ENCODE measurements around the gene NDUFA8.

Gene NDUFA8

GRCh38 chr9:122184551-122184950 lies 25.0 kb upstream of the NDUFA8 start:
- DNase-seq (ENCODE audit: low spot score), result no peak

DNA sequence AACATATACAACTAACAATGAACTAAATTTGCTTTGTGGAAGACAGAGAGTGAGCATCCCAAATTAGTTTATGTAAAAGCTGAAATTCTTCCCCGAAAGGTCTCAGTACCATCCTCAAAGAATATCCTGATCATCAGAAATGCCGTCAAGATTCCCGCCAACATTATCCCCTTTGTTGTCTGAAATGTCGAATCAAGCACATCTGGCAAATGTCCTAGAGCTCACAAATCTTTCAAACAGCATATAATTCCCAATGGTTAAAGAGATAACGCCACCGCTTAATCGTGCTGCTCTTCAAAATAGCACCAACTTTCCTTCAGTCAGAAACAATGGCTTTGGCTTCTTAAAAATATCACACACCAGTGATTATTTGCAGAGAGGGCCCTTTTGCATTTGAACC lies 23.9 kb upstream of the NDUFA8 start:
- DNase-seq (ENCODE audit: low spot score), result no peak

DNA sequence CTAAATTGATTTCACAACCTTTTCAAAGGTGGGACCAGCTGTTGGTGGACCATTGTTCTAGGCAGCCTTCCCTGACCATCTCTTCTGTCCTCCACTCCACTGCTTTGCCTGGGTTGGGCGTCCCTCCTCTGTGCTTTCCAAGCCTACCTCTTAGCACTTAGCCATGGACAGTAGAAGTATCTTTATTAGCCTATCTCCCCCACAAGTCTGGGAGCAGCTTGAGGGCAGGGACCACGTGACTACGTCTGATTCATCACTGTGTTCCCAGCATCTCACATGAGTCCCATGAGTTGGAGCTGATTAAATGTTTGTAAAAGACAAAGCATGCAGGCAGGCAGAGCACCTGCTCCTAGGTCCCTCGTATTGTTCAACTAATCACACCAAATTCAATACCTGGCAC lies 21.1 kb upstream of the NDUFA8 start:
- DNase-seq (ENCODE audit: low spot score), result peak; percentile 57

DNA sequence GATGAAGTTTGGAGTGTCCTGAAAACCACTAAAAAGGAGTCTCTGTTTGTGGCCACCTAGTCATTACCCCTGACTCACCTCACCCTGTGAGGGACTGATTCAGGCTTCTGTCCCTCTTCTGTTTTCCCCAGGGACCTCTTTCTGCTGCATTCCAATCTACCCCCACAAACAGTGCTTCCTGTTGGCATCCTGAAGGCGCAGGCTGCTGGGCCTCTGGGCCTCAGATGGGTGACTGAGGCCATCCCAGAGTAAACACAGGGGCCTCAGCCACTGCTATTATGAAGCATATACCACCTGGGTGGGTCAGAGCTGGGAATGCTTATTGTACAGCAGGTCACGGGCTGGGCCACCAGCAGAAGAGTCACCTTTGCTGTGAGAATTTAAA lies 20.1 kb upstream of the NDUFA8 start:
- peak; percentile 78 for DNase-seq (ENCODE audit: low spot score)

DNA sequence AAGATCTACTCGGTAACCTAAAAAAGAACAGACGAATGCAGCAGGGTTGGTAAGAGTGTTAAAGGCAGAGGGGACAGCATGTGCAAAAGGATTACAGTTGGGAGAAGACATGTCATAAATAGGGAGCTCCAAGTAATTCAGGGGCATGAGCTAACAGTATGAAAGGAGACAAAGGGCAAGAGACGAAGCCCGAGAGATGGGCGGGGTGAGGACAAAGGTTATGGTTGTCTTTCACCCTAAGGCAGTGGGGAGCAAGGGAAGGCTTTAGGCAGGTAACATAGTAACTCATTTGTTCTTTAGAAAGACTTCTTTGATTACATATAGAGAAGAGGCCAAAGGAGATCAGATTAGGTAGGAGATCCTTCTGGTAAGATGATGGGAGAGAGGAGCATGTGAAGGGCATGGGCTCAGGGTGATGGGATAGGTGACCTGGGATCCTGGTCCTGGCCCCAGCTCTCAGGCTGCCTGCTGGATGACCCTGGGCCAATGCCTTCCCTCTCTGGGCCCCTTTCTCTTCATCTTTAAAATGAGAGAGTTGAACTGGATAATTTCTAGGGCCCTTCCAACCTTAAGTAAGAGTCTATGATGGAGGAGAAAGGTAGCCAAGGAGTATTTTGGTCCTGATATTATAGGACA lies 19.6 kb upstream of the NDUFA8 start:
- no peak for DNase-seq (ENCODE audit: low spot score)

GRCh38 chr9:122176916-122177315 lies 17.3 kb upstream of the NDUFA8 start:
- DNase-seq (ENCODE audit: low spot score), result no peak

DNA sequence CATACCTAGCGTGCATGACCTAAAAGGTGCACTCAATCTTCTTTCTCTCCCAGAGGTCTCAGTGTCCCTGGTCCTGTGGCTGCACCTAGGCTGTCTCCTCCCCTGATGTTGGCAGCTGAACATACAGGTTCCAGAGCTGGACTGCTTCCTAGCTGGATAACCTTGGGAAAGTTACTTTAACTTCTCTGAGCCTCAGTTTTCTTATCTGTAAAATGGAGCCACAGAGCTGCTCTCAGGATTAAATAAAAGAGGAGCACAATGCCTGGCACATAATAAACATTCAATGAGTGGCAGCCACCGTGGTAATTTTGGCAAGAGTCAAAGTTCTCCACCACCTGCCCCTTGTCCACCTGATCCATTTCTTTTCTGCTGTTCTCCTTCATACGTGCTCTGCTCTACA lies 14.1 kb upstream of the NDUFA8 start:
- no peak for DNase-seq (ENCODE audit: low spot score)

DNA sequence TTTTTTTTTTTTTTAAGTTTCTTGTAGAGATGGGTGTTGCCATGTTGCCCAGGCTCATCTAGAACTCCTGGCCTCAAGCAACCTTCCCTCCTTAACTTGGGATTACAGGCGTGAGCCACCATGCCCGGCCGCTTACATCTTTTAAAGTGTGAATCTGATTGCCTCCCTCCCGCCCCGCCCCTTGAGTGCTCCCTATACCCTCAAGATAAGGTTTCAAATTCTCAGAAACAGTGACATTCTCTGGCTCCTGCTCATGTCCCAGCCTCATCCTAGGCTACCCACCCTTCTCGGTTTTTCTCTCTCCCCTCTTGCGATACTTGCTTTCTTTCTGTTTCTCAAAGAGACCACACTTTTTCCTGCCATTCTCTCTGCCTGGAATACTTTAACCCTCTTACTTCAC lies 12.6 kb upstream of the NDUFA8 start:
- DNase-seq (ENCODE audit: low spot score), result no peak

DNA sequence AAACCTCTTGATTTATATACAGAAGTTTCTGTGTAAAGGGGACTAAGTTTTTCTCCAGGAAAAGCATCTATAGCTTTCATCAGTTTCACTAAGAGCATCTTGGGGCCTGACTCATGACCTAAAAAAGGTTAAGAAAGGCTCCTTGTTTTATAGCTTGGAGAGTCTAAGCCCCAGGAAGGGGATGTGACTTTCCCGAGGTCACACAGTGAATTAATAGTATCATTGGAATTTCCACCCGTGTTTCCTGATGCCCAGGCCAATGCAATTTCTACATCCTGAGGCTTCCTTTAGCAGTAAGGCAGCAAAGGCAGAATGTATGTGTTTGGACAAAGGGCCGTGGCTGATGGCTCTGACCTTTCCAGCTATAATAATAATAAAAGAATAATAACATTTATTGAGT lies 8.8 kb upstream of the NDUFA8 start:
- peak; percentile 50 for DNase-seq (ENCODE audit: low spot score)

DNA sequence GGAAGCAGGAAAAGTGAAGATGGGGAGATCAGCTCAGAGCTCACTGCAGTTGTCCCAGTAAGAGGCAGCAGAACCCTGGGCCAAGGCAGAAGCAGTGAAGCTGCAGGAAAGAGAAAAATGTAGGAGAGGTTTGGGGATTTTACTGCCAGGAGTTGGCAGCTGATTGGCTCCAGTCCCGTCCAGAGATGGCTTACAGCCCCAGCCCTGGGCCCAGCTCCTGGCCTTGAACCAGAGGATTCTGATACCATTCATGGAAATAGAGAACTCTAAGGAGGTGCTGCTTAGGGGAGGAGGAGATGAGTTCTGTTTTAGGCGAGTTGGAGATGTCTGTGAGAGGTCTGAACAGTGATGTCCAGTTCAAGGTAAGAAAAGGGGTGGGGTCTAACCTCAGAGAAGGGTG lies 4.7 kb upstream of the NDUFA8 start:
- no peak for DNase-seq (ENCODE audit: low spot score)

DNA sequence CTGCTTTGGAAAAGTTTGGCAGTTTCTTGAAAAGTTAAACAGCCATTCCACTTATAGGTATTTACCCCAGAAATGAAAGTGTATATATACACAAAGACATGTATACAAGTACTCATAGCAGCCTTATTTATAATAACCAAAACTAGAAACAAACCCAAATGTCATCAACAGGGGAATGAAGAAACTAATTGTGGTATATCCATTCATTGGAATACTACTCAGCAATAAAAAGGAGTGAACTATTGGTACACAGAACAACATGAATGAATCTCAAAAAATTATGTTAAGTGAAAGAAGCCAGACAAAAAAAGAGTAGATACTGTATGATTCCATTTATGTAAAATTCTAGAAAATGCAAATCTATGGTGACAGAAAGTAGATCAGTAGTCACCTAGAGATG lies 2.8 kb upstream of the NDUFA8 start:
- no peak for DNase-seq (ENCODE audit: low spot score)

GRCh38 chr9:122159925-122160246 lies 307 bp upstream of the NDUFA8 start:
- no peak for DNase-seq (ENCODE audit: low spot score)

GRCh38 chr9:122158202-122158601 lies 1.4 kb downstream of the NDUFA8 start:
- peak; percentile 59 for DNase-seq (ENCODE audit: low spot score)

- DNase-seq (ENCODE audit: low spot score), result no peak
Measured at GRCh38 chr9:122155796-122156195, 3.8 kb downstream of the NDUFA8 start.

- no peak for DNase-seq (ENCODE audit: low spot score)
Measured at GRCh38 chr9:122151267-122151828, 8.2 kb downstream of the NDUFA8 start.

GRCh38 chr9:122145592-122145863 lies 14.1 kb downstream of the NDUFA8 start:
- no peak for DNase-seq (ENCODE audit: low spot score)

DNA sequence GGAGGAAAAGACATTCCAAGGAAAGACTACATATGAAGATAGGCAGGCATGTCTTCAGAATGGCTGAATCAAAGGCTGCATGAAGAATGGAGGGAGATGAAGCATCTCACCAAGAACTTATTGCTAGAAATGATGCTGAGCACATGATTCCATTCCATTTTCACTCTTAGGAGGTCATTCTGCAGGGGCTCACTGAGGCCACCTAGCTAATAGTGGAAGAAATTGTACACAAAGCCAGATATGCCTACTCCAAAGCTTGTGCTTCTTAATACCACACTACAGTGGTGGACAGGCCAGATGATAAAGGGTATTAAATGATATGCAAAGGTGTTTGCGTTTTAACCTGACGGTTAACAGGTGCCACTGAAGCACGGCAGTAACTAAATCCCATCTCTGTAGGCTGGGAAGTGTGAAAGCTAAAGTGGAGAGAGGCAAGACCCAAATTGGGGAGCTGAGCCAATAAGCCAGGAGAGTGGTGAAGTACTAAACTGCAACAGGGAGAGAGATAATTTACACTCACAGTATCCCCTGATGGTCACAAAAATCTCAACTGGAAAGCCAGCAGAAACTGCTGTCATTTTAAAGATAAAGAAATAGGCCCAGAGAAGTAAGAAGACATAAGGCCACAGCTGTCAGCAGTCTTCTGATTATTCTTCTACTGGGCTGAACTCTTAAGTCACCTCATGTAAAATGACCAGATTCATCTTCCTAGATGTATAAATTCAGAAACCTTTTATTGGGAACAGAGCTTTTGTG lies 14.6 kb downstream of the NDUFA8 start:
- no peak for DNase-seq (ENCODE audit: low spot score)

GRCh38 chr9:122143876-122144405 lies 15.6 kb downstream of the NDUFA8 start:
- no peak for DNase-seq (ENCODE audit: low spot score)

DNA sequence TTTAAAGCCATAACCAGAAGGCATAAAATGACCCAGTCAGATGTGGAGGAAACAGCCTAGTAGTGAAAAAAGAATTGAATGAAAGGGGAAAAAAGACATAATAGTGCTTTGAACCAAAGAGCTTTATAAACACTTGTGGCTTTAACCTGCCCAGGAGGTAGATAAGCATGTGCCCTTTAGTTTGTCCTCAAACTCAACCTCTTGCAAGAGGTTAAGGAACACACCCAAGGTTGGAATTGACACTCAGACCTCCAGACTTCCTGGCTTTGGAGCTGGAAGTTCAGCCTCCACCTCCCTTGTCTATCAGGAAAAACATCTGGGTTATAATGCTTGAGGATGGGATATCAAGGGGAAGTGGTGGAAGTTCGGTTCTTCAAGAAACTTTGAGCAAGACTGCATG lies 16.3 kb downstream of the NDUFA8 start:
- no peak for DNase-seq (ENCODE audit: low spot score)

- no peak for DNase-seq (ENCODE audit: low spot score)
Measured at GRCh38 chr9:122141671-122142070, 17.9 kb downstream of the NDUFA8 start.

- DNase-seq (ENCODE audit: low spot score), result no peak
Measured at GRCh38 chr9:122140368-122141193, 19.0 kb downstream of the NDUFA8 start.

- DNase-seq (ENCODE audit: low spot score), result peak; percentile 30
Measured at GRCh38 chr9:122138560-122139268, 20.9 kb downstream of the NDUFA8 start.

All from kidney tubule cell (primary cell).